SU-DHL-6 (cell line): ENCODE results near the gene AQP9.

Experiments
- H2AFZ ChIP-seq: fragments of 200-600 bp; sonication (generic); 2 replicates; pipeline ENCODE4 v1.6.1; 2014; ENCODE audit warnings: low read depth, mild to moderate bottlenecking, moderate library complexity, mixed read lengths, antibody characterized with exemption, low read length; ENCODE audit not compliant: severe bottlenecking
- H3F3A ChIP-seq: fragments of 200-600 bp; shearing (Covaris generic); 2 replicates; pipeline ENCODE4 v1.6.0; 2016; ENCODE audit warnings: antibody characterized with exemption, mild to moderate bottlenecking; ENCODE audit not compliant: insufficient read depth
- H3K27ac ChIP-seq: fragments of 200-600 bp; sonication (generic); 2 replicates; pipeline ENCODE4 v1.5.1; 2016; ENCODE audit warnings: low read depth, mild to moderate bottlenecking, low read length, moderate library complexity, mixed read lengths
- H3K27me3 ChIP-seq: fragments of 200-600 bp; sonication (generic), shearing (Covaris generic); 2 replicates; pipeline ENCODE4 v1.6.0; 2014; ENCODE audit warnings: mild to moderate bottlenecking, low read length
- H3K36me3 ChIP-seq: fragments of 200-600 bp; sonication (generic); 2 replicates; pipeline ENCODE4 v1.6.1; 2014; ENCODE audit warnings: mild to moderate bottlenecking, low read length, mixed read lengths
- H3K4me2 ChIP-seq: fragments of 300-600, 200-600 bp; shearing (Covaris generic), sonication (generic); 2 replicates; pipeline ENCODE4 v1.6.0; 2014; ENCODE audit warnings: low read length, low read depth, mild to moderate bottlenecking; ENCODE audit not compliant: poor library complexity, severe bottlenecking
- H3K4me3 ChIP-seq: fragments of 200-600 bp; sonication (generic); 2 replicates; pipeline ENCODE4 v1.5.1; 2014; ENCODE audit warnings: antibody characterized with exemption, low read length, mild to moderate bottlenecking, mixed read lengths; ENCODE audit not compliant: insufficient read depth, poor library complexity, severe bottlenecking
- H3K79me2 ChIP-seq: fragments of 200-600 bp; sonication (generic); 2 replicates; pipeline ENCODE4 v1.6.1; 2014; ENCODE audit warnings: mild to moderate bottlenecking, low read length, moderate library complexity; ENCODE audit not compliant: insufficient read depth
- H3K9ac ChIP-seq: fragments of 200-600 bp; sonication (generic); 2 replicates; pipeline ENCODE4 v1.7.0; 2014; ENCODE audit warnings: mild to moderate bottlenecking, low read length
- H3K9me2 ChIP-seq: fragments of 200-600 bp; sonication (generic); replicated peaks from 2 replicates; pipeline ENCODE4 v1.6.1; 2014; ENCODE audit warnings: low read length; ENCODE audit not compliant: insufficient read depth
- H3K9me3 ChIP-seq: fragments of 200-600 bp; sonication (generic); 2 replicates; pipeline ENCODE4 v1.6.1; 2014; ENCODE audit warnings: low read length, mixed read lengths; ENCODE audit not compliant: insufficient read depth
- H4K20me1 ChIP-seq: fragments of 200-600 bp; sonication (generic); 2 replicates; pipeline ENCODE4 v1.6.1; 2014; ENCODE audit warnings: low read depth, mild to moderate bottlenecking, antibody characterized with exemption, low read length, moderate library complexity, mixed read lengths
- CTCF ChIP-seq: fragments of 200-600 bp; sonication (generic); IDR thresholded peaks from one replicate; pipeline ENCODE4 v1.5.1; 2017; ENCODE audit warnings: antibody characterized with exemption, mild to moderate bottlenecking, low read length, moderate library complexity; ENCODE audit not compliant: insufficient read depth, poor library complexity, severe bottlenecking
- EZH2phosphoT487 ChIP-seq: fragments of 200-600 bp; sonication (generic), shearing (Covaris generic); conservative IDR thresholded peaks from 2 replicates; pipeline ENCODE4 v1.6.1; 2018; ENCODE audit warnings: mild to moderate bottlenecking, antibody characterized with exemption, low read length, moderate library complexity, mixed read lengths

AQP9 gene

GRCh38 chr15:58171476-58172061, 33.4 kb downstream of the AQP9 start:
- no peak overlapping the region for H3K4me2 ChIP-seq
- no peak overlapping the region for H2AFZ ChIP-seq
- H3K27ac ChIP-seq, result no peak overlapping the region
- no peak overlapping the region for H3K9ac ChIP-seq
- H3K4me3 ChIP-seq, result no peak overlapping the region
- no peaks in the 10 kb centered on the region for H3F3A ChIP-seq
- H3K9me2 ChIP-seq, result no peaks in the 10 kb centered on the region
- no peak for TF ChIP-seq EZH2phosphoT487
- no peak for TF ChIP-seq CTCF
- no peaks in the 10 kb centered on the region for H3K27me3 ChIP-seq
- no peaks in the 10 kb centered on the region for H3K36me3 ChIP-seq
- H3K9me3 ChIP-seq, result no peaks in the 10 kb centered on the region
- H4K20me1 ChIP-seq, result no peaks in the 10 kb centered on the region
- no peaks in the 10 kb centered on the region for H3K79me2 ChIP-seq

- Histone ChIP-seq H3K9me3 (no peaks in the 10 kb centered on the region), H3K27me3 (no peaks in the 10 kb centered on the region), H4K20me1 (no peaks in the 10 kb centered on the region), H3K4me2 (no peak overlapping the region), H2AFZ (no peak overlapping the region), H3K9me2 (no peaks in the 10 kb centered on the region), H3K4me3 (no peak overlapping the region), H3F3A (no peaks in the 10 kb centered on the region), H3K9ac (no peak overlapping the region), H3K79me2 (no peaks in the 10 kb centered on the region), H3K27ac (no peak overlapping the region), H3K36me3 (no peaks in the 10 kb centered on the region)
- TF ChIP-seq EZH2phosphoT487 (no peak), CTCF (no peak)
Measured at GRCh38 chr15:58174709-58175108, 36.5 kb downstream of the AQP9 start.

- Histone ChIP-seq H2AFZ (no peak overlapping the region), H4K20me1 (no peaks in the 10 kb centered on the region), H3K9ac (no peak overlapping the region), H3K9me2 (no peaks in the 10 kb centered on the region), H3K27me3 (no peaks in the 10 kb centered on the region), H3F3A (no peaks in the 10 kb centered on the region), H3K9me3 (no peaks in the 10 kb centered on the region), H3K36me3 (no peaks in the 10 kb centered on the region), H3K27ac (no peak overlapping the region), H3K79me2 (no peaks in the 10 kb centered on the region), H3K4me3 (no peak overlapping the region), H3K4me2 (no peak overlapping the region)
- TF ChIP-seq EZH2phosphoT487 (no peak), CTCF (no peak)
Measured at GRCh38 chr15:58175955-58176354, 37.8 kb downstream of the AQP9 start.
